Dermis blood vessel endothelial cell (primary cell): Measurements from ENCODE around the gene GFOD2. TPM values are rescaled to one million over a fixed set of nuclear protein-coding genes. Genes with fewer than 3 reads are reported as not detected.
A peak's percentile ranks its signal among the peaks of the same experiment; 100 is the strongest.
"Not testable (repeated sequence)": the region's sequence is repeated elsewhere in the genome, so short reads cannot be mapped to it uniquely, and the experiment has no call there.

Experiments
- DNase-seq: peaks from one replicate; pipeline ENCODE4 v3.0.0; 2010
- total RNA-seq: library from RNA; depleted of rRNA; stranded (reverse); fragments of >200 nt; gene quantifications from 2 replicates; pipeline ENCODE4 v1.2.3, GENCODE V29; 2014

The GFOD2 gene
- 69.8 and 88.1 TPM in 2 replicates for total RNA-seq

GRCh38 chr16:67719048-67719777, at the start of gene GFOD2:
TSS of gene GFOD2 (minus strand) at chr16:67719316. CDS start at chr16:67685715, 33,601 bp downstream.
- DNase-seq, result peak; percentile 98

GRCh38 chr16:67767953-67768352, 48.8 kb upstream of the GFOD2 start:
- DNase-seq, result peak; percentile 52

GRCh38 chr16:67766291-67766690, 47.2 kb upstream of the GFOD2 start:
- DNase-seq, result no peak

GRCh38 chr16:67764158-67764667, 45.1 kb upstream of the GFOD2 start:
- DNase-seq, result peak; percentile 17

- DNase-seq, result no peak
Measured at GRCh38 chr16:67763066-67763465, 44.0 kb upstream of the GFOD2 start.

- DNase-seq, result no peak
Measured at GRCh38 chr16:67762385-67762784, 43.3 kb upstream of the GFOD2 start.

- no peak for DNase-seq
Measured at GRCh38 chr16:67761924-67762323, 42.8 kb upstream of the GFOD2 start.

GRCh38 chr16:67760956-67761230, 41.8 kb upstream of the GFOD2 start:
- DNase-seq, result no peak

GRCh38 chr16:67760206-67760955, 41.3 kb upstream of the GFOD2 start:
- DNase-seq, result no peak

GRCh38 chr16:67758966-67759365, 39.9 kb upstream of the GFOD2 start:
- no peak for DNase-seq

GRCh38 chr16:67758006-67758405, 38.9 kb upstream of the GFOD2 start:
- no peak for DNase-seq

- no peak for DNase-seq
Measured at GRCh38 chr16:67752641-67753040, 33.5 kb upstream of the GFOD2 start.

GRCh38 chr16:67751331-67751730, 32.2 kb upstream of the GFOD2 start:
- not testable (repeated sequence) for DNase-seq

GRCh38 chr16:67750466-67750865, 31.4 kb upstream of the GFOD2 start:
- no peak for DNase-seq

- DNase-seq, result no peak
Measured at GRCh38 chr16:67749436-67750078, 30.4 kb upstream of the GFOD2 start.

- no peak for DNase-seq
Measured at GRCh38 chr16:67748834-67749233, 29.7 kb upstream of the GFOD2 start.

- DNase-seq, result no peak
Measured at GRCh38 chr16:67746846-67747245, 27.7 kb upstream of the GFOD2 start.

- DNase-seq, result no peak
Measured at GRCh38 chr16:67741118-67741517, 22.0 kb upstream of the GFOD2 start.

GRCh38 chr16:67740391-67740790, 21.3 kb upstream of the GFOD2 start:
- DNase-seq, result no peak

GRCh38 chr16:67736858-67737257, 17.7 kb upstream of the GFOD2 start:
- no peak for DNase-seq

- DNase-seq, result no peak
Measured at GRCh38 chr16:67734731-67735201, 15.7 kb upstream of the GFOD2 start.

GRCh38 chr16:67733734-67734470, 14.8 kb upstream of the GFOD2 start:
- no peak for DNase-seq

GRCh38 chr16:67731753-67732095, 12.6 kb upstream of the GFOD2 start:
- DNase-seq, result no peak
